Dermis blood vessel endothelial cell (primary cell): ENCODE measurements around the gene LTB4R2. TPM values are rescaled to one million over a fixed set of nuclear protein-coding genes. Genes with fewer than 3 reads are reported as not detected.

Experiments used
- DNase-seq: peaks from one replicate; pipeline ENCODE4 v3.0.0; 2010
- total RNA-seq: library from RNA; depleted of rRNA; stranded (reverse); fragments of >200 nt; gene quantifications from 2 replicates; pipeline ENCODE4 v1.2.3, GENCODE V29; 2014

The LTB4R2 gene
- total RNA-seq, 1 donor from 2014 or later, result 9.7 TPM

DNA sequence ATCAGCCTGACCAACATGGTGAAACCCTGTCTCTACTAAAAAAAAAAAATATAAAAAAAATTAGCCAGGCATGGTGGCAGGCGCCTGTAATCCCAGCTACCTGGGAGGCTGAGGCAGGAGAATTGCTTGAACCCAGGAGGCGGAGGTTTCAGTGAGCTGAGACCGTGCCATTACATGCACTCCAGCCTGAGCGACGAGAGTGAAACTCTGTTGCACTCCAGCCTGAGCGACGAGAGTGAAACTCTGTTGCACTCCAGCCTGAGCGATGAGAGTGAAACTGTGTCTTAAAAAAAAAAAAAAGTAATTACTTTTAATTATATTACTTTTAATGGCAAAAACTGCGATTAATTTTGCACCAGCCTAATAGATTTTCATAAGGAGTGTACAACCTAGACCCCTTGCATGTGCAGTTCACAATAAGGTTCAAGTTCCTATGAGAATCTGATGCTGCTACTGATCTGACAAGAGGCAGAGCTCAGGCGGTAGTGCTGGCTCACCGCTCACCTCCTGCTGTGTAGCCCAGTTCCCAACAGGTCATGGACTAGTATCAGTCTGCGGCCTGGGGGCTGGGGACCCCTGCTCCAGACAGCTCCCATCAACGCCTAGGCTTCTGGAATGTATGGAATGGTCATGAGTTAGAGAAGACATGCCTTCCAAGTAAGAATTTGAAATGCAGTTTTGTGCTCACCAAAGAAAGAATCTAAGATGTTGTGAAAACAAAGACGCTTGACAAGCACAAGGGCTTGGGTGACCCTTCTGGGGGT lies 11.5 kb downstream of the LTB4R2 start:
- no peak for DNase-seq

DNA sequence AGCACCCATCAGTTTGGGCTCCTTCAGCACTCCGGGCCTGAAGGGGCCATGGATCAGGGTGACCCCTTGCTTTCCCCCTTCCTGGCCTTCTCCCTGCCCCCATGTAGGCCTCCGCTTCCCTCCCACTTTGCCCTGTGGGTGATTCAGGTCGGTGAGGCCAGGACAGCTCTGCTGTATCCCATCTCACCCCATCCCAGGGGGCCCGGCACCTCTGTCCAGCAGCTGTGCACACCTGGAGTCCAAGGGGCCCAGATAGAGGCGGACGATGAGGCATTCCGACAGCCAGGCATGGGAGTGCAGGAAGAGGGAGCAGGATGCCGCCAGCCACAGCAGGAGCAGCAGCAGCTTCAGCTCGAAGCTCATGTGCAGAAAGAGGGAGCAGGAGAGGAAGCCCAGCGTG lies 12.7 kb downstream of the LTB4R2 start:
- no peak for DNase-seq

DNA sequence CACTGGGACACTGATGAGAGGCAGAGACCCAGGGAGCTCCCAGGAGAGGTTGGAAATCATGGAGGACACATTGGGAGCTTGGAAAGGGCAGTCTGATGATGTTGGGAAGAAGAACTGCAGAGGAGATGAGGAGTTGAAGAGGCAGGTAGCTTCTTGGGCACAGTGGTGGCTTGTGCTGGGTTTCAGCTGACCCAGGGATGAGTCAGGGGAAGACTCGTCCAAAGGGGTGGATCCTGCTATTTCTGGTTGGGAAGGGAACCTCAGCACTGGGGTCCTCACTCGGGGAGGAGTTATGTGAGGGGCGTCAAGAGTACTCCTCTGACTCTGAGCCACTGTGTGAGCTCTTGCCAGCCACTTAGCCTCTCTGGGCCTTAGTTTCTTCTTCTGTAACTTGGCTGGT lies 13.4 kb downstream of the LTB4R2 start:
- DNase-seq, result no peak

DNA sequence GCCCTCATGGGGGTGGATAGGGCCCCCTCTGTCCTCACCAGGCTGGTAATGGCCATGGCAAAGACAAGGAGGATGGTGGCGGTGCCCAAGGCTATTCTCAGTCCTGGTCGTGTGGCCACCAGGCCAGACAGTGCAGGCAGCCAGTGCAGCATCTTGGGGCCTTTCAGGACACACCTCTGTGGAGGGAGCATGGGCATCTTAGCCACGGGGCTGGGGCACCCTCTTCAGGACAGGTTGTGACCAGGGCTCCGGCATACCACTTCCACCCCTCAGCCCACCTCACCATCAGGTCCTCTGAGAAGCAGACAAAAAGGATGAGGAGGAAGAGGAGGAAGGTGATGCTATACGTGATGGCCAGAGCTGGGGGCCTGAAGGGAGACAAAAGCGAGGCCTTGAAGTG lies 14.1 kb downstream of the LTB4R2 start:
- no peak for DNase-seq

DNA sequence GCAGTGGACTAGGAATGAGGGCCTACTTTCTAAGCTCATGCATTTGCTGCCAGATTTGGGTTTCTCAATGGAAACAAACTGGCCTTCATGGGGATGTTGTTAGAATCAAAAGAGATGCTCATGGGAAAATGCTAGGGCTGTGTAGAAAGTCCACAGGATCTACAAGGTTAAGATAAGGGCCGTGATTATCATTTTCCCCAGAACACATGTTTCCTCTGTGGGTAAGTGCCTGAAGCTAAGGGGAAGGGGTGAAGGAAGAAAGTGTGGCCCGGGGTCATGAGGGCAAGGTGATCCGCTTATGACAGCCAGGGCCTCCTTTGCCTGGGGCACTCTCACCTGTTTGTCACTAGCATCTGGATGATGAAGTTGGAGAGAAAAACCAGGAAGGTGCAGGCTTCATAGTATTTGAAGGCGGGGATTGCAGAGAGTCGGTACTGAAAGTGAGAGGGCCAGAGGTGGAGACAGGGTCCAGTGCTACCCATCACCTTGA lies 15.1 kb downstream of the LTB4R2 start:
- no peak for DNase-seq

DNA sequence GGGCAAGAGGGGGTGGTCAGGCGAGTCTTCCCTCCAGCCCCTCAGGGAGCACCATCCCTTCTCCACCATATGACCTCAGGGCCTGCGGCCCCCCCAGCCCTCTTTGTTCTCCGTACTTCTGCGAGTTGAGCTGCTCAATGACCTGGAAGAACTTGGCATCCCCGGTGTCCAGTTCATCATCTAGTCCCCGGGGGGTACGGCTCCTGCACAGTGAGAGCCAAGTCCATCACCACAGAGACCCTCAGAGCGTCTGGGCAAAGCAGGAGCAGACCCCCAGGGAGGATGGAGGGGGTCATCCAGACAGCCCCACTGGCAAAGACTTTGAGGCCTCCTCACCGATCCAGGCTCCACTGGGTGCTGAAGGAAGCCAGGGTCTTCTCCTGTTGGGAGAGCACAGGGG lies 16.0 kb downstream of the LTB4R2 start:
- DNase-seq, result no peak

DNA sequence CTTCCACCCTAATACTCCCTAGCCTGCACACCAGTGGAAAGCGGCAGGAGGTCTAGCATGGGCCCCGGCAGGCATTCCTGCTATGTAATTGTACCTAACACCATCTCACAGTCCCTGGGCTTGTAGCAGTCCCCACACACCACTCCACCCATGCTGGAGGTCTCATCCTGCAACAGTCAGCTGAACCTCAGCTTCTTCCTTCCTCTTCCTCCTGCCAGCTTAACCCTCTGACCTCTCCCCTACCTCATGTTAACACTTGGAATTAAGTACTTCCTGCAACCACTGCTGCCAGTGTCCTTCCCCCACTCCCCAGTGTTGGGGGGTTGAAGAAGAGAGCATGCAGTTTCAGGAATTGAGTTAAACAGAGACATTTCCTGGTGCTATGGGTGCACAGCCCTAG lies 17.4 kb downstream of the LTB4R2 start:
- DNase-seq, result no peak

DNA sequence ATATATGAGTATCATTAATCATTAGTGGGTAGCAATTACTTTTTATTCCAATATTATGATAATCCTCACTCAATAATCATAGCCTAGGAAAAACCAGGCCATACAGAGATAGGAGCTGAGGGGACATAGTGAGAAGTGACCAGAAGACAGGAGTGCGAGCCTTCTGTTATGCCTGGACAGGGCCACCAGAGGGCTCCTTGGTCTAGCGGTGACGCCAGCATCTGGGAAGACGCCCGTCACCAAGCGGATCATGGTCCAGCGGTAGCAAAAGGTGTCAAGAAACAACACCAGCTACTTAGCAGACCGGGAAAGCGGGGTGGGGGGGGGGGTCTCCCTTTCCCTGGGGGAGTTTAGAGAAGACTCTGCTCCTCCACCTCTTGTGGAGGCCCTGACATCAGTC lies 18.0 kb downstream of the LTB4R2 start:
- DNase-seq, result peak; percentile 54

DNA sequence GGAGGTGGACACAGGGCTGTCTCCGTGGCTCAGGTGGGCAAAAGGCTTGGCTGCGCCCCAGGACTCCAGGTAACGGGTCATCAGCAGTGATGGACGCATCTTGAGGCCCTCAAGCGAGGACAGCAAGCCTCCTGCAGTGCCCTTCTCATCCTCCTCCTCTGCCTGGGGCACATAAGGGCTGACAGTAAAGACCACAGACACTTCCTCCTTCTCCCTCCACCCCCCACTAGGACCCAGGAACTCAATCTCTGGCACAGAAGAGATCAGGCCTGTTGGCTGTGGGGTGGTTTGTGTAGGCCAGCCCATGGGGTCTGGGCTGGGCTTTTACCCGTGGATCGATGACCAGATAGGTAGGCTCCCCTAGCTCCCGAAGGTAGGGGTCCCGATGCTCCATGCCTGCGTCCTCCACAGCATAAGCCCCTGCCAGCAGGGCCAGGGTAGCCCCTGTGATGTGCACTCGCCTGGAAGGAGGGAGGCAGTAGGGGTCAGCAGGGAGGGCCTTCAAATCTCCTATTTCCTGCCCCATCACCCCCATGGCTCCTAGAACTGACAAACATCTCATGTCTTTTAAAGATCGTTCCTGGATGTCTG lies 19.2 kb downstream of the LTB4R2 start:
- no peak for DNase-seq

DNA sequence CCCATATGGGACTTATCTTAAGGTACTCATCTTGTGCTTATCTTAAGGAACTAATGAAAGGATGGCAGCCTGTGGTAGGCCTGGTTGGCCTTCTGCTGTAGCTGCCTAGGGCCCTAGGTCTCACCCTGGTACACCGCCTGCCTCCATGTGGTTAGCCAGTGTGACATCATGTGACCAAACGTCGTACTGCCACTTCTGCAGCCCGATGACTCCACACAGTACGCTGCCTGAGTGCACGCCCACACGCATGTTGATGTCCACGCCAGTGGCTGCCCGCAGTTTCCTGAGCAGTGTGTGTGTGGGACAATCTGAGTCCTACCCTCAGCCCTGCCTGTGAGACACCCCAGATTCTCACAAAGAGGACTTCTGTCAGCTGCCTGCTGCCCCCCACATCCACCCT lies 19.8 kb downstream of the LTB4R2 start:
- DNase-seq, result no peak

DNA sequence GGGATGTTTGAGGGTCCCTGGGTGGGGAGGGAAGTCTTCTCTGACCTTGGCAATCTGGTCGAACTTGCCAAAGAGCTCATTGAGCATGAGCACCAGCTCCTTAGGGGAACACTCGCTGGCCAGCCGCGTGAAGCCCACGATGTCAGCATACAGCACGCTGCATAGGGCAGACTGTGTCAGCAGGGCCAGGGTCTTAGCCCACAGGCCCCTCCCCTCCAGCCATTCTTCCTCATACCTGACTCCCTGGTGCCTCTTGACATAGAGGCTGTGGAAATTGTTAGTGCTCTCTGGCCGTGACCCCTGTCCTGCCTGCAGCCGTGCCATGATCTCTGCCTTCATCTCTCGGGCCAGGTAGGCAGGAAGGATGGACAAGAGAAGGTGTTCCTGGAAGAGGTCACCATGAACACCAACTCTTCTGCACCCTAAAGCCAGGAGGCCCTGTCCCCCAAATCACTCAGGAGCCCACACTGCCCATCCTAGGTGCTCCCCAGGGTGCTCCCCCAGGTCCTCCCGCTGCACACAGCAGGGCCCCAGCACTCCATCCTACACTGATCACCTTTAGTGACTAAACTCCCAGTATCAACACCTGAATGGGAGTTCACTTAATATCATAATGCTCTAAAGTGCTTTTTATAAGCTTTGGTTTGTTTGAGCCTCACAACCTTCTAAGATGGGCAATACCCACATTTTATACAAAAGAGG lies 21.2 kb downstream of the LTB4R2 start:
- DNase-seq, result no peak

DNA sequence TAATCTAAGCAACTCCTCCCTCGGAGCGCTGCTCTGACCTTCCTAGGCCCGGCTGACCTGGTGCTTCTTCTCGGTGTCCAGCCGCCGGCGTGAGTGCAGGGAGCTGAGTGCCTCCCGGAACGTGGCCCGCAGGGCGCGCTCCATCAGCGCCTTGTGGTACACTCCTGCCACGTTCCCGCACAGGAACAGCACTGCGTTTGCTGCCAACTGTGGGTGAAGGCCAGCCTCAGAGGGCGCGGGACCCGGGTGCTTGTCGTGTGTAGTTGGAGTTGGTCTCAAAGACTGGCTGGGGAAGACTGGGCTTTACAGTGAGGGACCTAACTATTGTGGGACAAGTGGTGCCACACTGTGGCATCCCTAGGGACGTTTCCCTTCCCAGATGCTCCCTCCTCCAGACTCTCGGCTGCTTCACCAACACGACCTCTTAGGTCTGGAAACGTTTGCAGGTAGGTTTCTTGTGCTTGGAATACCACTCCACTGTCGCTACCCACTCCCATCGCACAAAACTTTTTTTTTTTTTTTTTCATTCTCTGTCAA lies 21.9 kb downstream of the LTB4R2 start:
- no peak for DNase-seq

DNA sequence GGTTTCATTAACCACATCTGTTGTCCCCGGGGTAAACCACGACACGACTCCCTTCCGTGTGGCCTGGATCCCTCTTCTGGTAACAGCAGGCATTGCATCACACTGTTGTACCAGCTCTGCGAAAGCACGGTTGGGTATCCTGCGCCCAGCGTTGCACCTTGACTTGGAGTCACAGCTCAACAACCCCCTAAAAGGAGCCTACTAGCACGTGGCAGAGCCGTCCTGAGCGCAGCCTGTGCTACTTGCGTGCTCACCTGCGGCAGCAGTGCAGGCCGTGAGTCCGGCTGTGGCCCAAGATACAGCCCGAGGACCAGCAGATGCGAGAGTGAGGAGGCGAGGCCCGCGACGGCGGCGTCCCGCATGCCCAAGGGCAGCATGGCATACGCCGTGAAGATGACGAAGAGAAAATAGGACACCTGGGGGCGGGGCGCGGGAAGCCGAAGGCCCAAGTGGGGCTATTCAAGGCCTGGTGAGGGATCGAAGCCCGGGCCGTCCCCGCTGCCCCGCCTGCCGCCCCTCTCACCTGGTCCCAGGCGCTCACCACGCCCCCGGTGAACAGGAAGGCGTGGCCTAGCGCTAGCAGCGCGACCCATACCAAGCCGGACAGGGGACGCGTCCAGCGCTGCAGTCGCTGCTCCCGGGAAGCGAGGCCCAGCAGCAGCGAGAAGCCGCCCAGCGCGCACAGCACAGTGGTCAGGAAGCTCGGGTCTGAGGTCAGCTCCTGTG lies 22.5 kb downstream of the LTB4R2 start:
- DNase-seq, result peak; percentile 73

DNA sequence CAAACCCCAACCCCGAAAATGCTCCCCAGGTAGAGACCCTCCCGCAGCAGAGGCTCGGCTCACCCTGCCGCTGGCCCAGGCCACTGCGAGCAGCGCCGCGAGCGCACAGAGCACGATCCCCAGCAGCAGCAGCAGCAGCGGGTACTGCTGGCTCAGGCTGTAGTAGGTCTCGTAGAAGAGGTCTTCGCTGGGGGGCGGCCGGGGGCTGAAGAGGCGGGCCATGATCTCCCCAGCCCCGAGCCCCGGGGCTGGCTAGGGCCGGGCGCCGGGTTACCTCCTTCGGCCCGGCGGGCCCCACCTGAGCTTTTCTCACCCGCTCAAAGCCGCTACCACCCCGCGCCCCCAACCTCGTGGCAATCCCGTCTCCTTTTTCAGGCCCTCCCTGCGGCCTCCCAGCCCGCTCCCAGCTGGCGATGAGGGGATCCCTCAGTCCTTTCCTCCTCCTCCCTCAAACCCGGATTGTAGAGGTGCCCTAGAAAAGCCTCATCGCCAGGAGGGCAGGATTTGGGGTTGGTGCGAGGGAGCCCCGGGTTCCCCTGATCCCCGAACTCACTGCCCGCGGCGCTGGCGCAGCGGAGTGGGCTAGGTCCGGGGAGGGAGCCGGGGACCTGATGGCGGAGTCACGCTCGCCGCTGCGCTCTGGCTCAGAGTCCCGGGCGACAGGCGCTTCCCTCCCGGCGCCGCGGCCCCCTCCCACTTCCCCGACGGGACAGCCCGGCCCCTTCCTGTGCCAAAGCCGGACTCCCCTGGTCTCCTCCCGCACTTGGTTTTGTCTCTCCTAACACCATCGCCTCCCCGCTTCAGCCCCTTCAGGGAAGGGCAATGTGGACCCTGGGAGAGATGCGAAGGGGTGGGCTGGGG lies 24.7 kb downstream of the LTB4R2 start, which contains the start of gene ADCY4:
ADCY4 (minus strand) TSS at position 641 of the 861 bp plus-strand sequence; CDS start at position 222, 419 bp downstream.
- peak; percentile 61 for DNase-seq

DNA sequence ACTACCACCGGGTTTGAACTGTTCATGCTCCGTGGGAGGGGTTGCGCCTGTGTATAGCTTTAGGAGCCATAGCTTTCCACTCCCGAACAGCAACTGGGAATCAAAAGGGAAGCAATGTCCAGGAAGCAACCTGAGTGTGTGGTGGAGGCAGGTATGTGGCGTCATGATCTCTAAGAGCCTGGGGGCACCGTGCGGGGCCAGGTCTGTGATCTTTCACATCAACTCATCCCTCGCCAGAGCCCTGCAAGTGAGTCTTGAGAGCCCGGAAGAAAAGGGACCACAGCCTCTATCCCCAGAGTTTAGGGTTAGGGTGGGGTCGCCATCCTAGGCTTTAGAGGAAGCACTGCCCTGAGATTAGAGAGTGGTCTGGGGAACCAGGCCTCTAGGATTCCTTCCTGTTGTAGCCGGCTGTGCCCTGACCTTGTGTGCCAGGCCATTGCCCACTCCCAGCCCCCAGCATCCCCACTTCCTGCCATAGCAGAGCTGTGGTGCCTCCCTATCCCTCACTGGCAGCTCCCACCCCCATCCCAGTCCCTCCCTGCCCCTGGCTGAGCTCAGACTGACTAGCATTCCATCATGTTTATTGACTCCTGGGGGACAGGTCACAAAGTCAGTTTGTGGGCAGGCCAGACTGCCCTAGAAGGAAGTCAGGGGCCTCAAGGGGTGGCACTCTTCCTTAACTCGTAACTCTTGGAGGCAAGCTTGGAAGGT lies 25.7 kb downstream of the LTB4R2 start:
- peak; percentile 47 for DNase-seq

DNA sequence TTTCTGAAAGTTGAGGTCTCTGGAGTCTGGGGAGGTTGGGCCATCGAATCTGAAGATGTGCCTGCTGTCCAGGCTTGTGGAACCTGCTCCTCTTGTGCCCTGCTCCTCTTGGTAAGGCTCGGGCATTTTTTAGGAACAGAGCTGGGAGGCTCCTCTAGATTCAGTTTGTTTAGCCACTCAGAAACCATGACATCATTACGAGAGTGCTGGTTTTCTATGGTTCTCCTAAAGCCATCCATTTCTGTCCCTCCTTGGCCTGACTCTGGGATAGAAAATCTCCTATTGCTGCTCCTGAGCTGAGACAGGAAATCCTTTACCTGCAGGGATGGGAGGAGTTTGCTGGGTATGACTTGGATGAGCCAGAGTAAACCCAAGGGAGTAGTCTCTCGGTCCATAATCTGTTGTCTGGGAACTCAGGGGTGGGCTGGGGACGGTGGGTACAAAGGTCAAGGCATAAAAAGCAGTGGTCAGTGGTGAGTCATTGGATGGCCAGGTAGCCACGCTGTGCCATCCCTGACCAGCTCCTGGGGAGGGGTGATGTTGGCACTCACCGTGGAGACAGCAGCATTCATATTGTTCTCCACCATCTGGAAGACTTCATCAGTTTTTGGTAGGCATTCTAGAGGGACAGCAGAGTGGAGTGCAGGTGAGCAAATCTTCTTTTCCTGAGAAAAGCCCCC lies 27.3 kb downstream of the LTB4R2 start:
- DNase-seq, result no peak

DNA sequence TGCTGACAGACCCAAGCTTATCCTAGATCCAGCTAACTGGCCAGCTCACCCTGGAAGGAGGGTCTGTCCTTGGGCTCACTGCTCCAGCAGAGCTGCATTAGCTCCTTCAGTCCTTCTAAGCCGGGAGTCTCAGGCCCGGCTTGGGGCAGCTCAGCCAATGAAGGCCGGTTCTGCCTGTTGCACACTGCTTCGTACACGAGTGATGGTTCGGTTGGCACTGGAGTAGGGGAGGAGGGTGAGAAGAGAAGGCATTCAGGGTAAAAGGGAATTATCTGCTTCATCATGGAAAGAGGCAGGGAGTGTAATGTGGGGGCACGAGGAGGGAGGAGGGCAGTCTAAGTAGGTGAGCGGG lies 27.9 kb downstream of the LTB4R2 start:
- no peak for DNase-seq

DNA sequence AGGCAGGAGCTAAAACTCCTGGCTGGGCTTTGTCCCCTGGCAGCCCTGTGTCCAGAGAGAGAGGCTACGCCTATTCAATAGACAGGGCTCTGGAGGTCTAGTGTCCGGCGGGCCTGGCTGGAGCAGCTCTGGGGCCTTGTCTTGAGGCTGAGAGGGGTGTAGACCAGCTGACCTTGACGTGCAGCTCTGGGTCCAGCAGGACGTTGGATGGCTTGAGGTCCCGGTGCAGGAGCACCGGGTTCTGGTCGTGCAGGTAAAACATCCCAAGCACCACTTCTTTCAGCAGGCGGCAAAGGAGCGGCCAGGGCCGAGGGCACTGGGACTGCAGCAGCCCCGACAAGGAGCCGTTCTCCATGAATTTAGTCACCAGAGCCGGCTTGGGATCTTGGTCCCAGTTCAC lies 28.9 kb downstream of the LTB4R2 start:
- DNase-seq, result no peak

DNA sequence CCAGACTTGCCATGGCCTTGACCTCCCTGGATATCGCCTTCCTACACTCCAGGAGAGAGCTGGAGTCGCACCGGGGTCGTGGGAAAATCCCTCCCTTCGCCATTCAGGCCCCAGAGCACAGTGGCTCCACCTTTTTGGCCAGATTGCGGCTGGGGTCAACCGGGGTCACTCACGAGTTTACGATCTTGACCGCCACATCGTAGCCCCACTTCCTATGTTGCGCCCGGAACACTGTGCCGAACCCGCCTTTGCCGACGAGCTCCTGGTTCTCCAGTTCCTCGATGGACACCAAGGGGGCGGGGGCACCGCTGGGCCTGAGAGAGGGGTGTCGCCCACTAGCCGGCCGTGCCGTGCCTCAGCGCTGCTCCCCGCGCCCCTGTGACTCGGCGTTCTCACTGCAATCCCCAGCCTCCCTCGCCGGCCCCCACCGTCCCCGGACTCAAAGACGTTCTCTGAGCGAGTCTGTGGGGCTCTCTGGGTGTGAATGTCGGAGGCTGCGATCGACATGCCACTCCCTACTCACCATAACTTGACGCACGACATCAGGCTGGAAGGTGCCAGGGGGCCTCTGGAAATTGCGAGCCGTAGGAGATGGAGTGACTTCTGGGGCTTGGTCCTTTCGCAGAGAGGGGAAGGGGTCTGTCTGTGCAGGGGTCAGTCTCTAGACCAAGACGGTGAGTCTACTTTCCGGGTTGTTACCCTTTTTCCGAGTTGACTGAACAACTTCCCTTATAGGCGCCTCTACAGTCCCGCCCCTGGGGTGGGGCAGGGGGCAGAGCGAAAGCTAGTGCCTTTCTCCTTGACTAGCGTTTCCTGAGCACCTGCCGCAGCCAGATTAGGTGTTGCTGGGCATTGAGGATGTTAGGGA lies 29.6 kb downstream of the LTB4R2 start, which contains the start of gene RIPK3:
RIPK3 (minus strand) TSS at position 708 of the 868 bp plus-strand sequence; CDS start at position 543, 165 bp downstream.
- DNase-seq, result peak; percentile 32
